Effector memory CD8-positive, alpha-beta T cell (primary cell): ENCODE data around the gene CDK10.

ENCODE experiments used
- ATAC-seq: fragments of 150-1000 bp; cut with Tn5 transposase; replicated peaks from 2 replicates; pipeline ENCODE4 v1.10.0; 2021; ENCODE audit warnings: mild to moderate bottlenecking, moderate library complexity
- DNase-seq, 3 experiments: peaks; one replicate each; pipeline ENCODE4 v3.0.0; 2021
- H3K27ac Mint-ChIP-seq, 2 donors: one replicate each; pipeline ENCODE4 v1.8.0; 2022; ENCODE audit warnings: mild to moderate bottlenecking in 2 of 2, mixed read lengths in 2 of 2, moderate library complexity in 2 of 2
- H3K27me3 Mint-ChIP-seq, 2 donors: one replicate each; pipeline ENCODE4 v1.8.0; 2022; ENCODE audit warnings: mixed read lengths in 2 of 2
- H3K36me3 Mint-ChIP-seq: one replicate; pipeline ENCODE4 v1.8.0; 2022; ENCODE audit warnings: mild to moderate bottlenecking, moderate library complexity, mixed read lengths; ENCODE audit not compliant: insufficient read depth
- H3K4me1 Mint-ChIP-seq, 2 donors: one replicate each; pipeline ENCODE4 v1.8.0; 2022; ENCODE audit warnings: low read depth in 2 of 2, mixed read lengths in 2 of 2
- H3K4me3 Mint-ChIP-seq, 2 donors: one replicate each; pipeline ENCODE4 v1.8.0; 2022; ENCODE audit warnings: mild to moderate bottlenecking in 2 of 2, mixed read lengths in 2 of 2, moderate library complexity in 2 of 2
- H3K9me3 Mint-ChIP-seq, 2 donors: one replicate each; pipeline ENCODE4 v1.8.0; 2022; ENCODE audit warnings: mixed read lengths in 2 of 2
- total RNA-seq, 9 experiments: gene quantifications; one replicate each; lab custom pipeline; 2026; lab: John Stamatoyannopoulos, UW

CDK10 gene, protein sequence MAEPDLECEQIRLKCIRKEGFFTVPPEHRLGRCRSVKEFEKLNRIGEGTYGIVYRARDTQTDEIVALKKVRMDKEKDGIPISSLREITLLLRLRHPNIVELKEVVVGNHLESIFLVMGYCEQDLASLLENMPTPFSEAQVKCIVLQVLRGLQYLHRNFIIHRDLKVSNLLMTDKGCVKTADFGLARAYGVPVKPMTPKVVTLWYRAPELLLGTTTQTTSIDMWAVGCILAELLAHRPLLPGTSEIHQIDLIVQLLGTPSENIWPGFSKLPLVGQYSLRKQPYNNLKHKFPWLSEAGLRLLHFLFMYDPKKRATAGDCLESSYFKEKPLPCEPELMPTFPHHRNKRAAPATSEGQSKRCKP
- total RNA-seq, result 54.7 to 96.3 (median 66.7) reads per million in 9 experiments

GRCh38 chr16:89686520-89687091 is at the start of gene CDK10:
TSS of gene CDK10 (plus strand) at chr16:89686689. CDS start at chr16:89686711, 22 bp downstream.
- peak within 1 kb of the TSS; percentile 92 for H3K4me3 Mint-ChIP-seq
- no peaks in the 10 kb centered on the region for H3K9me3 Mint-ChIP-seq
- H3K4me1 Mint-ChIP-seq, result peaks cover 12 to 16% of the 10 kb centered on the region in 2 donors
- H3K27ac Mint-ChIP-seq, result peak within 1 kb of the TSS; percentile 88 to 95
- ATAC-seq, result peak; percentile 86
- H3K27me3 Mint-ChIP-seq, result no peaks in the 10 kb centered on the region
- peaks cover 22% of the 10 kb centered on the region for H3K36me3 Mint-ChIP-seq
- peak; percentile 83 to 91 (median 91) for DNase-seq

DNA sequence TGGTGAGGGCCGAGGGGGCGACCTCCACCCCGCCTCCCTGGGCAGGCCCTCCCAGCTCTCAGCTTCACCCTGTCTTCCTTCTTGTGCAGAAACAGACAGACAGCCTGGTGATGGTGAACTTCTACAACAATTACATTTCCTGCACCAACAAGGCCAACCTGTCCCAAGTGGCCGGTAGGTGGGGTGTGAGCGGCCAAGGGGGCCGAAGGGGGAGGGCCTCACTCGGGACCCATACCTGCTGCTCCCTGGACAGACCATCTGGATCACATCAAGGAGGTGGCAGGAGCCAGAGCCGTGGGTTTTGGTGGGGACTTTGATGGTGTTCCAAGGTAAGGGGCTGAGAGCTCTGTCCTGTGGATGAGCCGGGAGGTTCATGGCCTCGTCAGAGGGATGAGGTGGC is 49.1 kb upstream of the CDK10 start:
- H3K27ac Mint-ChIP-seq, result no peak overlapping the region
- peaks cover 8 to 10% of the 10 kb centered on the region in 2 donors for H3K4me1 Mint-ChIP-seq
- H3K36me3 Mint-ChIP-seq, result peaks cover 17% of the 10 kb centered on the region
- H3K9me3 Mint-ChIP-seq, result no peaks in the 10 kb centered on the region
- ATAC-seq (no peak), DNase-seq (no peak)
- H3K4me3 Mint-ChIP-seq, result no peak overlapping the region
- H3K27me3 Mint-ChIP-seq, result peaks cover 0 to 19% of the 10 kb centered on the region in 2 donors

GRCh38 chr16:89638455-89638854 is 48.0 kb upstream of the CDK10 start:
- no peak overlapping the region for H3K27ac Mint-ChIP-seq
- H3K9me3 Mint-ChIP-seq, result no peaks in the 10 kb centered on the region
- H3K36me3 Mint-ChIP-seq, result peaks cover 17% of the 10 kb centered on the region
- no peak overlapping the region for H3K4me3 Mint-ChIP-seq
- DNase-seq, result no peak
- no peak for ATAC-seq
- peaks cover 8 to 10% of the 10 kb centered on the region in 2 donors for H3K4me1 Mint-ChIP-seq
- peaks cover 0 to 18% of the 10 kb centered on the region in 2 donors for H3K27me3 Mint-ChIP-seq

GRCh38 chr16:89639385-89639784 is 47.1 kb upstream of the CDK10 start:
- Mint-ChIP-seq H3K36me3 (peaks cover 16% of the 10 kb centered on the region), H3K4me1 (peaks cover 8 to 10% of the 10 kb centered on the region in 2 donors), H3K27me3 (peaks cover 0 to 14% of the 10 kb centered on the region in 2 donors), H3K4me3 (no peak overlapping the region), H3K27ac (no peak overlapping the region), H3K9me3 (no peaks in the 10 kb centered on the region)
- ATAC-seq, result no peak
- no peak for DNase-seq

- peaks cover 31% of the 10 kb centered on the region for H3K36me3 Mint-ChIP-seq
- peak overlapping the region in 1 of 2 donors; percentile 56 for H3K27ac Mint-ChIP-seq
- no peaks in the 10 kb centered on the region for H3K9me3 Mint-ChIP-seq
- DNase-seq, result no peak
- no peak for ATAC-seq
- H3K4me3 Mint-ChIP-seq, result peak overlapping the region; percentile 78
- H3K4me1 Mint-ChIP-seq, result peaks cover 8 to 10% of the 10 kb centered on the region in 2 donors
- H3K27me3 Mint-ChIP-seq, result no peaks in the 10 kb centered on the region
Measured at GRCh38 chr16:89641458-89642119, 44.9 kb upstream of the CDK10 start.

- no peak for ATAC-seq
- H3K4me3 Mint-ChIP-seq, result no peak overlapping the region
- no peak for DNase-seq
- peaks cover 8 to 10% of the 10 kb centered on the region in 2 donors for H3K4me1 Mint-ChIP-seq
- H3K27me3 Mint-ChIP-seq, result no peaks in the 10 kb centered on the region
- no peak overlapping the region for H3K27ac Mint-ChIP-seq
- H3K9me3 Mint-ChIP-seq, result no peaks in the 10 kb centered on the region
- H3K36me3 Mint-ChIP-seq, result peaks cover 38% of the 10 kb centered on the region
Measured at GRCh38 chr16:89642574-89642973, 43.9 kb upstream of the CDK10 start.

DNA sequence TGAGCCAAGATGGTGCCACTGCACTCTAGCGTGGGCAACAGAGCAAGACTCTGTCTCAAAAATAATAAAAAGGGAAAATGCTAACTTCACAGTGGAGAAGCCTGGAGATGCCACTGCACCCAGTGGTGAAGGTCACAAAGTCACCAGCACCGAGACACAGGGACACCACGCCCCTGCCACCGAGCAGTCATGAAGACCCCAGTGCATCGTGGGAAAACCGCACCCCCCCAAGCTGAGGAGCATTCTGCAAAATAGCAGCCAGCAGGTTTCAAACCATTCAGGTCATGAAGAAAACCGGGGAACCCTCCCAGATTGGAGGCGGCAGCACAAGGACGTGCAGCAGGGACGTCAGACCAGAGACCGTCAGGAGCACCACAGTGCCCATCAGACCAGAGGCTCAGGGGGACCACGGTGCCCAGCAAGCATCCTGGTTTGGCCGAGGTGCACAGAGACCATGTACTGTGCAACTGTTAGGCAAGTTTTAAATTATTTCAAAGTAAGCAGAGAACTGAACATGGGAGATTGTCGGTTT is 42.7 kb upstream of the CDK10 start:
- peak overlapping the region; percentile 54 to 77 for H3K27ac Mint-ChIP-seq

DNA sequence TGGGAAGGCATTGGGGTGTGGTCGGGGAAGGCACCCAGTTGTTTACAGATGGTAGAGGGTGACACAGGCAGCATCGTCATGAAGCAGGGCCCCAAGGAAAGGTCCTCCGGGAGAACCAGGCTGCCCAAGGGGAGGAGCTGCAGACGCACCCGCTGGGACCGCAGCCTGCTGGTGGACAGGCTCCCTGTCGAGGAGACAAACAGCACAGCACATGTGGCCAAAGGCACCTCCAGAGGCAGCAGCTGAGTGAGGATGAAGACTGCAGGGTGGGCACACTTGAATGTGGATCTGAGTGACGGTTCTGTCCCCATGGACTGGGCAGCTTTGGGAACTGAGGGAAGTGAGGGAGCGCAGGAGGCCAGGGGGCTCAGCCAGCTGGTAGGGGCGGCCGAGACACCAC is 41.4 kb upstream of the CDK10 start:
- peaks cover 54% of the 10 kb centered on the region for H3K36me3 Mint-ChIP-seq

More for the DNA sequence above, 42.7 kb upstream of the CDK10 start:
- no peaks in the 10 kb centered on the region for H3K9me3 Mint-ChIP-seq
- DNase-seq (no peak), ATAC-seq (no peak)
- peaks cover 44% of the 10 kb centered on the region for H3K36me3 Mint-ChIP-seq
- peaks cover 8 to 10% of the 10 kb centered on the region in 2 donors for H3K4me1 Mint-ChIP-seq
- H3K27me3 Mint-ChIP-seq, result no peaks in the 10 kb centered on the region
- H3K4me3 Mint-ChIP-seq, result no peak overlapping the region

GRCh38 chr16:89646270-89646669 is 40.2 kb upstream of the CDK10 start:
- ATAC-seq (no peak), DNase-seq (no peak)
- H3K4me1 Mint-ChIP-seq, result peaks cover 0 to under 1% of the 10 kb centered on the region in 2 donors
- H3K9me3 Mint-ChIP-seq, result no peaks in the 10 kb centered on the region
- H3K36me3 Mint-ChIP-seq, result peaks cover 57% of the 10 kb centered on the region
- no peak overlapping the region for H3K27ac Mint-ChIP-seq
- no peak overlapping the region for H3K4me3 Mint-ChIP-seq
- no peaks in the 10 kb centered on the region for H3K27me3 Mint-ChIP-seq

More for the DNA sequence above, 41.4 kb upstream of the CDK10 start:
- no peak for DNase-seq
- H3K9me3 Mint-ChIP-seq, result no peaks in the 10 kb centered on the region
- peak overlapping the region in 1 of 2 donors; percentile 29 for H3K27ac Mint-ChIP-seq
- no peaks in the 10 kb centered on the region for H3K27me3 Mint-ChIP-seq
- no peak for ATAC-seq
- H3K4me1 Mint-ChIP-seq, result peaks cover 8 to 10% of the 10 kb centered on the region in 2 donors
- H3K4me3 Mint-ChIP-seq, result no peak overlapping the region

DNA sequence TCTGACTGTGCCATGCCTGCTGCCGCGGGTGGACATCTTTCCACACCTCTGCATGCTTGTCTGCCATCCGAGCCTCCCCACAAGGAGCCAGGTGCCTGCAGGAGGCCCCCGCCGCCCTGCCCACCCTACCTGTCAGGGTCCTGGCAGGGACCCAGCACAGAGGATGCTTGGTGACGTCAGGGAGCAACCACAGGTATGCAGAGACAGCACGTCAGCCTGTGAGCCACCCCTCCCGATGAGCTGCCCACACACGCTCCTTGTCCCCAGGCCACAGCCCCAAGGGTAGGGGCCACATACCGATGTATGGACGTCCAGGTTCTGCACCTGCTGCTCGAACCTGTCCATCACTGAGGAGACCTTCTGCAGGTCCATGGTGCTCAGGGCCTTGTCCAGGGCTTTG is 39.6 kb upstream of the CDK10 start:
- H3K27ac Mint-ChIP-seq, result peak overlapping the region; percentile 49 to 53
- H3K4me3 Mint-ChIP-seq, result no peak overlapping the region
- no peak for DNase-seq
- no peaks in the 10 kb centered on the region for H3K4me1 Mint-ChIP-seq
- no peaks in the 10 kb centered on the region for H3K9me3 Mint-ChIP-seq
- peaks cover 58% of the 10 kb centered on the region for H3K36me3 Mint-ChIP-seq
- no peak for ATAC-seq
- H3K27me3 Mint-ChIP-seq, result no peaks in the 10 kb centered on the region

DNA sequence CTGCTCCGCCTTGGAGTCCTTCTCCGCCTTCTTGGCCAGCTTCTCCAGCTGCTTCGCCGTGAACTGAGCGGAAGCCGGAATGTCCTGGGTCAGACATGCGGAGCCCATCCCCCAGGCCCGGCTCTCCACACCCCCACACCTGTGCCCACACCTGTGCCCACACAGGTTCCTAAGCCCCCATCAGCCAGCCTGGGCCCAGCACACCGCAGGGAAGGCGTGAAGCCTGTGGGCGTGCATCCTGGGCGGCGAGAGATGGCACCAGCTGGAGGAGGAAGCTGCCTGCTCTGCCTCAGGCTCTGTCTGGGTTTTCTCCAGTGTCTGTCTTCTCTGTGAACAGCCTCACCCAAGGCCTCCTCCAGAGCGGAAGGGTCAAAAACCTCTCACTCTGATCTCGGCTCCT is 34.9 kb upstream of the CDK10 start:
- DNase-seq (no peak), ATAC-seq (no peak)
- Mint-ChIP-seq H3K36me3 (peaks cover 65% of the 10 kb centered on the region), H3K27ac (peak overlapping the region in 1 of 2 donors; percentile 60), H3K4me3 (no peak overlapping the region), H3K27me3 (no peaks in the 10 kb centered on the region), H3K9me3 (no peaks in the 10 kb centered on the region), H3K4me1 (peaks cover 11 to 14% of the 10 kb centered on the region in 2 donors)

DNA sequence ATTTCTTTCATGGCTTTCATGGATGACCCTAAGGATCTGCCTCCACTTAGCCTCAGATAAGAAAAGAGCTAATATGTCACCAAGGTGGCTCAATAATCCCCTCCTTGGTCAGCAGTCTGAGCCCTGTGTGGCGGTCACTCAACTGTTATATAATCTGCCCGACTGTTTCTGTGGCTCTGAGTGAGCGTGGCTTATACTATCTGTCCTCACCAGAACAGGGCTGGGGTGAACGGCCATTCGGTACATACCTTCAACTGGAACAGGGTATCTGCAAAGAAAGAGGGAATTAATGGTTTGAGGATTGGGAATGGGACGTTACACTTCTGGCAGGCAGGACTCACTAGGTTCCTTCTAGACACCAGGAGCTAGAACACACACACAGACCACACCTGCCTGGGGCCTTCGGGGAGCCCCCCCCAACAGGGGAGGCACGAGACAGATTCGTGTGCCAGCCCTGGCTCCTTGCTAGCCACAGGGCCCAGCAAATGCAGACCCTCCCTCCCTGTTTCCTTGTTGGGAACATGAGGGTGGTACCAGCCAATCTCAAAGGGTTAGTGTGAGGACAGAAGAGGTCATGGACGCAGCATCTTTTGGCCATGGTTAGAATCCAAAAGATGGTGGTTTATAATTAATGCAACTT is 32.7 kb upstream of the CDK10 start:
- ATAC-seq, result no peak
- no peaks in the 10 kb centered on the region for H3K27me3 Mint-ChIP-seq
- H3K9me3 Mint-ChIP-seq, result no peaks in the 10 kb centered on the region
- H3K4me1 Mint-ChIP-seq, result peaks cover 20 to 24% of the 10 kb centered on the region in 2 donors
- H3K4me3 Mint-ChIP-seq, result no peak overlapping the region
- no peak for DNase-seq
- H3K36me3 Mint-ChIP-seq, result peaks cover 63% of the 10 kb centered on the region
- no peak overlapping the region for H3K27ac Mint-ChIP-seq

- peak overlapping the region in 1 of 2 donors; percentile 92 for H3K27ac Mint-ChIP-seq
- no peaks in the 10 kb centered on the region for H3K27me3 Mint-ChIP-seq
- no peaks in the 10 kb centered on the region for H3K9me3 Mint-ChIP-seq
- H3K4me3 Mint-ChIP-seq, result peak overlapping the region; percentile 81 to 88
- H3K4me1 Mint-ChIP-seq, result peaks cover 20 to 26% of the 10 kb centered on the region in 2 donors
- H3K36me3 Mint-ChIP-seq, result peaks cover 54% of the 10 kb centered on the region
- ATAC-seq, result no peak
- no peak for DNase-seq
Measured at GRCh38 chr16:89655062-89655643, 31.3 kb upstream of the CDK10 start.
